Stimulated activated CD8-positive, alpha-beta memory T cell treated with anti-CD3 and anti-CD28 coated beads, Interleukin-15, amount 100 ng/mL, for 24 hours (primary cell): ENCODE data around the gene C10orf53.

Experiments
- DNase-seq: peaks from one replicate; pipeline ENCODE4 v3.0.0-alpha.2; 2020; ENCODE audit warnings: low read depth

Gene C10orf53

GRCh38 chr10:49679480-49679893, at the start of gene C10orf53:
C10orf53 (plus strand) TSS chr10:49679651; CDS start chr10:49679698, 47 bp downstream.
- DNase-seq: no peak

- DNase-seq: no peak
Observed at GRCh38 chr10:49631975-49632374, 47.5 kb upstream of the C10orf53 start.

GRCh38 chr10:49632406-49633317, 46.8 kb upstream of the C10orf53 start:
- DNase-seq: no peak

- no peak for DNase-seq
Observed at GRCh38 chr10:49633327-49634068, 46.0 kb upstream of the C10orf53 start.

- no peak for DNase-seq
Observed at GRCh38 chr10:49634069-49634660, 45.3 kb upstream of the C10orf53 start.

GRCh38 chr10:49642311-49642710, 37.1 kb upstream of the C10orf53 start:
- no peak for DNase-seq

- DNase-seq: no peak
Observed at GRCh38 chr10:49643241-49644034, 36.0 kb upstream of the C10orf53 start.

- DNase-seq: no peak
Observed at GRCh38 chr10:49644035-49644646, 35.3 kb upstream of the C10orf53 start.

GRCh38 chr10:49645417-49645816, 34.0 kb upstream of the C10orf53 start:
- no peak for DNase-seq

- DNase-seq: no peak
Observed at GRCh38 chr10:49645871-49646870, 33.3 kb upstream of the C10orf53 start.

- DNase-seq: no peak
Observed at GRCh38 chr10:49647554-49647953, 31.9 kb upstream of the C10orf53 start.

- no peak for DNase-seq
Observed at GRCh38 chr10:49647985-49648795, 31.3 kb upstream of the C10orf53 start.

GRCh38 chr10:49649294-49649693, 30.2 kb upstream of the C10orf53 start:
- DNase-seq: no peak

- DNase-seq: no peak
Observed at GRCh38 chr10:49649936-49650723, 29.3 kb upstream of the C10orf53 start.

GRCh38 chr10:49650724-49651034, 28.8 kb upstream of the C10orf53 start:
- no peak for DNase-seq

GRCh38 chr10:49651039-49651835, 28.2 kb upstream of the C10orf53 start:
- no peak for DNase-seq

- DNase-seq: no peak
Observed at GRCh38 chr10:49651917-49652316, 27.5 kb upstream of the C10orf53 start.
